ENCODE measurements around the gene RIF1.

RIF1 gene

GRCh38 chr2:151409601-151410484, at the start of gene RIF1:
Gene RIF1, plus strand, starts transcription at chr2:151409902. Its CDS starts 522 bp downstream, at chr2:151410424.
- TF ChIP-seq MAX (IDR thresholded peaks at IDR 0.05) (peak; percentile 94), YY1 (IDR thresholded peaks at IDR 0.05; ENCODE audit: low read depth) (peak; percentile 98), ZBTB7A (IDR thresholded peaks at IDR 0.05; ENCODE audit: low read depth) (peak; percentile 81), EGR1 (IDR thresholded peaks at IDR 0.05) (peak; percentile 80), USF1 (IDR thresholded peaks at IDR 0.05) (no peak; the same call in 1 of the 2 replicates), TAF1 (IDR thresholded peaks at IDR 0.05; ENCODE audit: low read depth) (peak; percentile 80), TEAD4 (IDR thresholded peaks at IDR 0.05) (0 out of 2 replicates have a peak, but pooled peaks have one; percentile 26), FOXM1 (IDR thresholded peaks at IDR 0.05; ENCODE audit: borderline replicate concordance, low read depth) (no peak), TCF12 (IDR thresholded peaks at IDR 0.05; ENCODE audit: low read depth) (peak; percentile 42)

GRCh38 chr2:151361674-151362370, 47.9 kb upstream of the RIF1 start:
- no peak for TF ChIP-seq EGR1 (IDR thresholded peaks at IDR 0.05)
- no peak for TF ChIP-seq TAF1 (IDR thresholded peaks at IDR 0.05; ENCODE audit: low read depth)
- no peak for TF ChIP-seq CEBPB (IDR thresholded peaks at IDR 0.05)
- no peak for TF ChIP-seq CREB1 (IDR thresholded peaks at IDR 0.05; ENCODE audit: low read depth)
- TF ChIP-seq REST (IDR thresholded peaks at IDR 0.05; ENCODE audit: low read depth) = no peak
- TF ChIP-seq RAD21 (IDR thresholded peaks at IDR 0.05; ENCODE audit: low read depth) = no peak
- TF ChIP-seq TCF12 (IDR thresholded peaks at IDR 0.05; ENCODE audit: low read depth) = no peak
- TF ChIP-seq EP300 (IDR thresholded peaks at IDR 0.05; ENCODE audit: borderline replicate concordance) = no peak
- no peak for TF ChIP-seq FOXM1 (IDR thresholded peaks at IDR 0.05; ENCODE audit: borderline replicate concordance, low read depth)
- no peak for TF ChIP-seq TEAD4 (IDR thresholded peaks at IDR 0.05)
- no peak for TF ChIP-seq MAX (IDR thresholded peaks at IDR 0.05)

- TF ChIP-seq EP300 (IDR thresholded peaks at IDR 0.05; ENCODE audit: borderline replicate concordance) = no peak
- no peak for TF ChIP-seq TEAD4 (IDR thresholded peaks at IDR 0.05)
- no peak for TF ChIP-seq NFIC (IDR thresholded peaks at IDR 0.05)
- no peak for TF ChIP-seq EGR1 (IDR thresholded peaks at IDR 0.05)
- TF ChIP-seq CREB1 (IDR thresholded peaks at IDR 0.05; ENCODE audit: low read depth) = no peak
- no peak for TF ChIP-seq MAX (IDR thresholded peaks at IDR 0.05)
- TF ChIP-seq TAF1 (IDR thresholded peaks at IDR 0.05; ENCODE audit: low read depth) = no peak
- no peak for TF ChIP-seq USF1 (IDR thresholded peaks at IDR 0.05)
Measured at GRCh38 chr2:151363709-151364108, 46.0 kb upstream of the RIF1 start.

GRCh38 chr2:151367571-151367970, 42.1 kb upstream of the RIF1 start:
- TF ChIP-seq TCF12 (IDR thresholded peaks at IDR 0.05; ENCODE audit: low read depth) = no peak
- TF ChIP-seq MAX (IDR thresholded peaks at IDR 0.05) = no peak
- no peak for TF ChIP-seq FOXM1 (IDR thresholded peaks at IDR 0.05; ENCODE audit: borderline replicate concordance, low read depth)
- no peak for TF ChIP-seq RAD21 (IDR thresholded peaks at IDR 0.05; ENCODE audit: low read depth)
- TF ChIP-seq USF1 (IDR thresholded peaks at IDR 0.05) = no peak
- no peak for TF ChIP-seq NFIC (IDR thresholded peaks at IDR 0.05)
- TF ChIP-seq YY1 (IDR thresholded peaks at IDR 0.05; ENCODE audit: low read depth) = no peak
- TF ChIP-seq EP300 (IDR thresholded peaks at IDR 0.05; ENCODE audit: borderline replicate concordance) = no peak
- TF ChIP-seq TAF1 (IDR thresholded peaks at IDR 0.05; ENCODE audit: low read depth) = no peak
- no peak for TF ChIP-seq CEBPB (IDR thresholded peaks at IDR 0.05)
- no peak for TF ChIP-seq CREB1 (IDR thresholded peaks at IDR 0.05; ENCODE audit: low read depth)
- TF ChIP-seq ZBTB7A (IDR thresholded peaks at IDR 0.05; ENCODE audit: low read depth) = no peak
- no peak for TF ChIP-seq TEAD4 (IDR thresholded peaks at IDR 0.05)
- no peak for TF ChIP-seq REST (IDR thresholded peaks at IDR 0.05; ENCODE audit: low read depth)
- no peak for TF ChIP-seq EGR1 (IDR thresholded peaks at IDR 0.05)

Data from Ishikawa (cell line).